Glomerular visceral epithelial cell (primary cell): ENCODE results near the gene UNC45A.
"Not testable (repeated sequence)": the region's sequence is repeated elsewhere in the genome, so short reads cannot be mapped to it uniquely, and the experiment has no call there.

Experiments
- DNase-seq: peaks from one replicate; pipeline ENCODE4 v3.0.0-alpha.2; 2016; ENCODE audit errors: extremely low spot score

Gene UNC45A

GRCh38 chr15:90903733-90904536, 31.1 kb upstream of the UNC45A start:
- DNase-seq: peak; percentile 17

- no peak for DNase-seq
Measured at GRCh38 chr15:90904746-90905145, 30.3 kb upstream of the UNC45A start.

- DNase-seq: no peak
Measured at GRCh38 chr15:90905306-90906180, 29.5 kb upstream of the UNC45A start.

- no peak for DNase-seq
Measured at GRCh38 chr15:90906181-90906849, 28.8 kb upstream of the UNC45A start.

- no peak for DNase-seq
Measured at GRCh38 chr15:90907051-90907660, 27.9 kb upstream of the UNC45A start.

GRCh38 chr15:90907838-90908507, 27.1 kb upstream of the UNC45A start:
- DNase-seq: no peak

- DNase-seq: not testable (repeated sequence)
Measured at GRCh38 chr15:90909449-90909848, 25.6 kb upstream of the UNC45A start.

- no peak for DNase-seq
Measured at GRCh38 chr15:90909976-90910375, 25.1 kb upstream of the UNC45A start.

- DNase-seq: no peak
Measured at GRCh38 chr15:90910441-90911301, 24.4 kb upstream of the UNC45A start.

- no peak for DNase-seq
Measured at GRCh38 chr15:90911302-90911623, 23.8 kb upstream of the UNC45A start.

- DNase-seq: no peak
Measured at GRCh38 chr15:90911906-90912769, 22.9 kb upstream of the UNC45A start.

- no peak for DNase-seq
Measured at GRCh38 chr15:90912770-90913075, 22.4 kb upstream of the UNC45A start.

GRCh38 chr15:90913398-90913944, 21.6 kb upstream of the UNC45A start:
- no peak for DNase-seq

GRCh38 chr15:90914305-90915080, 20.6 kb upstream of the UNC45A start:
- DNase-seq: no peak

GRCh38 chr15:90915216-90915807, 19.8 kb upstream of the UNC45A start:
- no peak for DNase-seq

- DNase-seq: no peak
Measured at GRCh38 chr15:90915808-90916440, 19.2 kb upstream of the UNC45A start.

GRCh38 chr15:90916461-90916860, 18.6 kb upstream of the UNC45A start:
- no peak for DNase-seq

GRCh38 chr15:90917569-90917968, 17.5 kb upstream of the UNC45A start:
- DNase-seq: no peak
